NCI-H2171 treated with DMSO at 0.1 percent for 48 hours (cell line): ENCODE data around the gene BCL2L1.
"Not testable (repeated sequence)": the region's sequence is repeated elsewhere in the genome, so short reads cannot be mapped to it uniquely, and the experiment has no call there.

Experiments
- DNase-seq: peaks from one replicate; lab custom pipeline; 2025; lab: John Stamatoyannopoulos, UW

The BCL2L1 gene

DNA sequence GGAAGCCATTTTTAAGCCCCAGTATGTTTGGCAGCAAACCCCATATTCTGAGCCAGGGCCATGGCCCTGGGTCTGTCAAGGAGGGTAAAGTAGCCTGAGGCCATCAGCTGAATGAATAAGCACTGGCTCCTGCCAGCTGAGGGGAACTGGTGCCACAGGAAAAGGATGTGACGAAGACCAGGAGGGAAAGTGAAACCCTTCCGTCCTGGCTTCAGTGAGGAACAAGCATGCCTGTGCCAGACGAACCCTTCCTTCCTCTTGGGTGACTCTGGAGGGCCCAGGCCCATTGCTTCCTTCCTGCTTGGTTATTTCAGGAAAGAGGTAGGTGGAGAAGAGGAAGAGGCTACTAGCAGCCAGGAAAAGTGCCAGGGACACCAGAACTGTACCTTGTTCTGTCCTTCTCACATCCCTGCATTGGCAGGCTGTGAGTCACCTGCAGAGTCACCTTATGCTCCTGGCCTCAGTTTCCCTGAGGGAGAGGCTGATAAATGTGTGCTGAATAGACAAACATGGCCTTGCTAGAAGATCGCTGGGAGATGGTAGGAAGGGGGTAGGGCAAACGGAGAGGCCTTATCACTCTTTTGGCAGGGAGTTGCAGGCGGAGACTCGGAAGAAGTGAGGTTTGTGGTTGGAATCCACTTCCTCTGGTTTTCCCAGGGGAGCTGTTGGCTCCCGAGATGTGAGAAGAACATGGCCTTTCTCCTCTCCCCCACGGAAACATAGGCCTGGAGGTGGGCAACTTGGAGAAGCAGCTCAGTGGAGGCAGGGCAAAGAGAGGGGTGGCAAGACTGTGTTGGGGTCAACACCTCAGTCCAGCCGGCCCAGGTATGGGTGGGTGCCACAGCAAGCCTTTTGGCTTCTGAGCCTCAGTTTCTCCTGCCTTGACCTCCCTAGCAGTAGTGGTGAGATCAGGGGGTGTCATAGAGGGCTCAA, 47.5 kb downstream of the BCL2L1 start:
- no peak for DNase-seq

- DNase-seq = no peak
These were observed 48.7 kb downstream of the BCL2L1 start for GRCh38 chr20:31673943-31674463.

- no peak for DNase-seq
These were observed 49.2 kb downstream of the BCL2L1 start for GRCh38 chr20:31673435-31673834.

DNA sequence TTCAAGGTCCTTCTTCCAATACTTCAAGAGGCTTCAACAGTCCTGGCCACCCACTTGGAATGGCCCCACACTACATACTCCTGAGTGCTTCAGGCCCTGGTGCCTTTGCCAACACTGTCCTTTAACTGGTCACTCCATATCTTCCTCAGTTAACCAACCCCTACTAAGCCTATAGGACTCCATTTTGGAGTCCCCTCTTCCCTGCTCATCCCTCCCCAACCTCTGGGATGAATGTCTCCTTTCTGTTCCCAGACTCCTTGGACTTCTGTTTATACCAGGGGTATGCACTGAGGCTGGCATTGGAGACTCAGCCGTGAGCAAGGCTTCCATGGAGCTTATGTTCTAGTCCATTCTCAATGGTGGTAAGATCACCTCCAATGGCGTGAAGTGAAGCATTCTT, 51.3 kb downstream of the BCL2L1 start:
- DNase-seq = no peak

- DNase-seq = no peak
These were observed 52.1 kb downstream of the BCL2L1 start for GRCh38 chr20:31670371-31671228.

- no peak for DNase-seq
These were observed 52.8 kb downstream of the BCL2L1 start for GRCh38 chr20:31669876-31670275.

GRCh38 chr20:31668944-31669343, 53.7 kb downstream of the BCL2L1 start:
- not testable (repeated sequence) for DNase-seq

DNA sequence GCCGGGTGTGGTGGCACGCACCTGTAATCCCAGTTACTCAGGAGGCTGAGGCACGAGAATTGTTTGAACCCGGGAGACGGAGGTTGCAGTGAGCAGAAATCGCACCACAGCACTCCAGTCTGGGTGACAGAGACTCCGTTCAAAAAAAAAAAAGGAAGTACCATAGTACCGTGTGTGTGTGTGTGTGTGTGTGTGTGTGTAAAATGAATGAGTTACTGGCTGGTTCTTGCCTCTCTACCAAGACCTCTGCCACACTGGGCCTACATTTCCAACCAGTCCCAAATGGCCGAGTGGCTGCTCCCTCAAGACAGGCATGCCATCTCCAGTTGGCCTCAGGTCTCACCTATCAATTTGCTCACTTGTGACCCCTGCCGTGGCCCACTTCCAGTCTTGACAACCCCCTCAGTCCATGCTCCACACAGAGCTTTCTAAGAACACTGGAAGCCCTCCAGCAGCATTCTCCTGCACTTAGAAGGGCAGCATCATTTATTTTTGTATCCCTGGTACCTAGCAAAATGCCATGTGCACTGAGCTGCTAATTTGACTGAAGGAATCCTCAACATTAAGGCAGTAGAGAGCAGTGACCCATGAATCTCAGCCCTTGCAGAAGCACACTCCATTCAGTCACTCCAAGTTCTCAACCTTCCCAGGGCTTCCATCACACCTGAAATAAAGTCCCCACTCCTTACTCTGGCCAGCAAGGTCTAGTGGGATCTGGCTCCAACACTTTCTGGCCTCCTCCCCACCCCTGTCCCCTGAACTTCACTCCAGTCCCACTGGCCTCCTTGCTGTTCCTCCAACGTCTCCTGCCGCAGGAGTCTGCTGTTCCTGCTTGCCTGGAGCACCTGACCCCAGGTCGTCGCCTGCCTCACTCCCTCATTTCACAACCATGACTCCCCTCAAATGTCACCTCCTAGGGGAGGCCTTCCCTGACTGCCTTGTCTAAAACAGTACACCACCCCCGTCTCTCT, 55.1 kb downstream of the BCL2L1 start:
- DNase-seq = no peak

GRCh38 chr20:31666258-31667042, 56.2 kb downstream of the BCL2L1 start:
- DNase-seq = no peak

- DNase-seq = no peak
These were observed 56.9 kb downstream of the BCL2L1 start for GRCh38 chr20:31665753-31666152.

DNA sequence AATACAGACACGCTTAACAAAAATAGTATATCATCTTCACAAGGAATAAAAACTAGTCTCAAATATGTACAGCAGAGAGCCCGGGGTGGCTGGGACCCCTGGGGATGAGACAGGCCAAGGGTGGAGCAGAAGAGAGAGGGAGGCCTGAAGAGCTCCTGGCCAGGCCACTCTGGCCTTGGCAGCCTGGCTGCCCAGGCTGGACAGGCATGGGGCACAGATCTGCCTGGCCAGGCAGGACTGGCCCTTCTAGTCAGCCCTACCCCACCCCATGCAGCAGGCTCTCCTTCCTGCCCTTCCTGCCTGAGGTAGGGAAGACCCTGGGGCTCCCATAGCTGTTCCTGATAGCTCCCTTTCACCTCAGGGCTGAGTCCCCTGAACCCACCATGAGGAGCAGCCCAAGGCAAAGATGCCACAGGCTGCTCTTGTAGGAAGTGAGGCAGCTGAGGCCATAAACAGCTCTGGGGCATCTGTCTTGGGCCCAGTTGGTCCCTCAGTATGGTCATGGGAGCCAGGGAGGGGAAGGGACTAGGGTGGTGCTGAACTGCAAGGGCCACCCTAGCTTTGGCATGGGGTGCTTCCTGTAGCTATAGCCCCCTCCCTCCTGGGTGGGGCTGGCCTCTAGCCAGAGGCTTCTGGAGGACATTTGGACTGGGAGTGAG, 57.8 kb downstream of the BCL2L1 start:
- DNase-seq = no peak

DNA sequence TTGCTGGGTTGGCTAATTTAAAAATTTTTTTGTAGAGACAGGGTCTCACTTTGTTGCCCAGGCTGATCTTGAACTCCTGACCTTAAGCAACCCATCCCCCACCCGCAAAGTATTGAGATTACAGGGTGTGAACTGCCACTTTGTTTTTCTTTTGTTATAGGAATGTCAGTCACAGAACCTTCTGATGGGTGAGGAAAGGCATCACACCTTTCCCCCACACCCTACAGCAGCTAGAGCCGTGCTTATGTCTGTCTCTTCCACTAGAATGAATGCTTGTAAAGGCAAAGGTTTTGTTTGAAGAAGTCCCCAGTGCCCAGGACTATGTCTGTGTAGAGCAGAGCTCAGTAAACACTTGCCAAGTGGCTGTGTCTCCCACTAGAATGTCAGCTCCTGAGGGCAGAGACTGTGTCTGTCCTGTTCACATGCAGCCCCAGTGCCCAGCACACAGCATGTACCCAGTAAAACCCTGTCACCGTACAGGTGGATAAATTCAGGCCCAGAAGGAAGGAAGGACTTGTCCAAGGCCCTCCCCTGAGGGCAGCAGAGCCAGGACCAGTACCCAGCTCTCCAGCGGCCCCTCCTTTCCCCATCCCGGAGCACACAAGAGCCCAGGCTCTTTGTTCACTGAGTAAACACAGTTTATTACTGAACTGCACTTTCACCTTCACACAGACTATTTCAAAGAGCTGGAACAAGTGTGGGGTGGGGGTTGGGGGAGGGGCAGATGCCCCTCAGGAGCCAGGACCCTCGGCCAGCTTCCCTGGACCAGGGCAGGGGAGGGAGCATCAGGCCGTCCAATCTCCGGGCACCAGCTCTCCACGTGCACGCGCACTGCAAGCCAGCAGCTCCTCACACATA, 58.6 kb downstream of the BCL2L1 start:
- DNase-seq = peak; percentile 27

GRCh38 chr20:31663524-31663837, 59.2 kb downstream of the BCL2L1 start:
- DNase-seq = no peak

DNA sequence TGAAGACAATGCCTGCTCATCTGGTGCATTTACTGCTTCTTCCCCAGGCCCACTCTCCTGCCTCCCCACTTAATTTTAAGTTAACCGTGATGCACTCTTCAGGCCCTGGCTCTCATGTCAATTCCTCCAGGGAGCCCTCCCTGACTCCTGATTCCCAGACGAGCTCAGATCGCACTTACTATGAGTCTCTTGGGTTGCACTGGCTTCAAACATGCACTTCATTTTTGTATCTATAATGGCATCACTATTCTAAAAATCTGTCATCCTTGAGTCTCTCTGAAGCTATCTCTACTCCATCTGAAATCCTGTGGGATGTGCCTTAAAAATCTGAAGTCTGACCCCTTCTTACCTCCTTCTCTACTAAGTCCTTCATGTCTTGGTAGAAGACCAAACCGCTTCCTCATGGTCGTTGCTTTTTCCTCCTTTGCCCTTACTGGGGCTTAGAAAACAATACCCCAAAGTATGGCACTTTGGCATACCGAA, 60.3 kb downstream of the BCL2L1 start:
- peak; percentile 46 for DNase-seq

GRCh38 chr20:31661625-31662371, 60.9 kb downstream of the BCL2L1 start:
- peak; percentile 69 for DNase-seq

GRCh38 chr20:31654534-31654933, 68.1 kb downstream of the BCL2L1 start:
- no peak for DNase-seq

DNA sequence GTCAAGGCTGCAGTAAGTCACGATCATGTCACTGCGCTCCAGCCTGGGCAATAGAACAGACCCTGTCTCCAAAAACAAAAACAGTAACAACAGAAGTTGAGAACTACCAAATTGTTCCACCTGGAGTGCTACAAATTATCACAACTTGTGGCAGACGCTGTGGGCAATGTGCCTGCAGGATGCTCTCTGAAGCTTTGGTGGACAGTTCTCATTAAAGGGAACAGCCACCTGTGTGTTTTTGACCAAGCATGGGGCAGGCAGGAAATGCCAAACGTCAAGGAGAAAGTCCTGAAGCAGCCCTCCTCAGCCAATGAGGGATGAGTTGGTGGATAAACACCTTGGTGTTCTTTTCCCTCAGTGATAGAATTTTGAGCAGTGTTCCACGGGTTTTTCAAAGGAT, 69.1 kb downstream of the BCL2L1 start:
- DNase-seq = no peak

- DNase-seq = peak; percentile 53
These were observed 69.7 kb downstream of the BCL2L1 start for GRCh38 chr20:31652917-31653396.
